ENCODE results near the gene VIPR2. TPM values are rescaled to one million over a fixed set of nuclear protein-coding genes. Genes with fewer than 3 reads are reported as not detected.
A peak's percentile ranks its signal among the peaks of the same experiment; 100 is the strongest.

VIPR2 gene
- total and polyA plus RNA-seq, 11 donors, result 3.3 to 27.0 (median 18.5) TPM

DNA sequence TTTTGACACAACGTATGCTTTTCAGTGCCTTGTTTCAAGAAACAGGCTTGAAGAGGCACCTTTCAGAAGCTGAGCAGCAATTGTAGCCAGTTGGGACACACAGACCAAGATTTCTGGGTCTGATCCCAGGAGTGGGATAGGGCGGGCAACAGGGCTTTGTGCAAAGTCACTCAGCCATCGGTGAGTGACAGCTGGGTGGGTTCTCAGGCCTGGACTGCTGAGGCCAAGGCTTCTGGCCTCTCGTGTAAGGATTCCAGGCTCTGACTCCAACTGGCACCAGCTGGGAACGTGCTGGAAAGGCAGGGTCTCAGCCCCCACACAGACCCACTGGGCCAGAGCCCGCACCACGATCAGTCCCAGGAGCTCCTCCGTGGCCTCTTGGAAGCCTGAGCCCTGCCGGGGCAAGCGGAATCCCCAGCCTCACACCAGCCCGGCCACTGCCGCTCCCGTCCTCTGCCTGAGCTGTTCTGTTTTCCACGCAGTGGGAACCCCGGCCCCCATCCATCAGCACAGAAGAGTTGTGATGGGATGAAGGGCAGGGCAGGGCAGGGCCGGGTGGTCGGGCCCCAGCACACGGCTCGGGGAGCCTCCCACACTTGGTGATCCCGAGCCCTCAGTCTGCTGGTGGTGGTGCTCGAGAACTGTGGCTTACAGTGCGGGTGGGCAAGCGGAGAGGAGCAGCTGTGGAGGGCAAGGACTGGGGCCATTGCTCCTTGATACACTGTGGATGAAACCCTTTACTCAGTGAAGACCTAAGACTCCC is 46.8 kb downstream of the VIPR2 start:
- intact Hi-C loops (cut with DNase I), result loop anchor here in 5 of 10 donors (5.0 kb wide), 1 partner anchor 44 kb away; the partner anchor contains the start of gene VIPR2 (in 5 of the 5)

DNA sequence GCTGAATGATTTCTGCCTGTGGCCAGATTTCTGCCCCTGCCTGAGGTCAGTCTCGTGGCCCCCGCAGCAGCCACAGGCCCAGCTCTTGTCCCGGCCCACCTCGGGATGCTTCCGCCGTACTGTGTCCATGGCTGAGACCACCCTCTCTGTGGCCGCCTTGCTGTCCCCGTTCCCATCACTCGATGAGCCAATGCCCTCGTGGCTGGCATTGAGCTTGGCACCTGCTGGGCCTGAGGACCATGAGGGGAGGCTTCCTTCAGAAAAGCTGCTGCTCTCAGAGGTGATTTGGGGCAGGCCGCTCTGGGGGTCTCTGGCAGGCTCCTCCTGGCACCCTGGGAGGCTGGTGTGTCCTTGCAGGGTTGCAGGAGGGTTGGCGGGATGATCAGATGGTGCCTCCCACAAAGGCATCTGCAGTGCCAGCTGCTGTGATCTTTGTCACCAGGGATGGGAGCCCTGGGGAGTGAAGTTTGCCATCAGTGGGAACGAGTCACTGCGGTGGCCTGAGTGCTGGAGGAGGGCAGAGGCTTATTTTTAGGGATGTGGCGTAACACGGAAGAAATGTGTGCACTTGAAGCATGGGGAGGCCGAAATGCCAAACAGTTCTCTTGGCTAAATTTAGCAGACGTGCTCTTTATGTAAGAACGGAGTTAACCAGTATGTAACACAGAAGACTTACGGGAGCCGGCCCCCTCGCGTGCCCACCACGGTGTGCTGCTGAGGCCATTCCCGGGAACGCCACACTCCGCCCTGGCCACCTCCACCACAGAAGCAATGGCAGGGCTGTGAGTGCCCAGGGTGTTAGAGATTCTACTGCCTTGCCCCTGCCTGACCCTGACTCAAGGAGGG is 47.7 kb downstream of the VIPR2 start:
- 44 to 68% (median 59%) methylated on average over 25 to 27 of the region's 27 CpGs for WGBS, 4 donors
- intact Hi-C loops (cut with DNase I), result loop anchor here in 5 of 10 donors (5.0 kb wide), 1 partner anchor 45 kb away; the partner anchor contains the start of gene VIPR2 (in 5 of the 5)
- Histone ChIP-seq H3K4me3 (peak overlapping the region; percentile 32 to 68 (median 47)), H3K4me1 (peaks cover 0 to 64% (median 38%) of the 10 kb centered on the region in 12 donors), H3K9me3 (no peaks in the 10 kb centered on the region), H3K27me3 (no peaks in the 10 kb centered on the region), H3K36me3 (no peaks in the 10 kb centered on the region), H3K27ac (peak overlapping the region; percentile 84 to 99 (median 94))
- DNase-seq (peak; percentile 43 to 91 (median 79)), ATAC-seq (peak; percentile 81 to 90 (median 81))
- TF ChIP-seq, protein P1, sequence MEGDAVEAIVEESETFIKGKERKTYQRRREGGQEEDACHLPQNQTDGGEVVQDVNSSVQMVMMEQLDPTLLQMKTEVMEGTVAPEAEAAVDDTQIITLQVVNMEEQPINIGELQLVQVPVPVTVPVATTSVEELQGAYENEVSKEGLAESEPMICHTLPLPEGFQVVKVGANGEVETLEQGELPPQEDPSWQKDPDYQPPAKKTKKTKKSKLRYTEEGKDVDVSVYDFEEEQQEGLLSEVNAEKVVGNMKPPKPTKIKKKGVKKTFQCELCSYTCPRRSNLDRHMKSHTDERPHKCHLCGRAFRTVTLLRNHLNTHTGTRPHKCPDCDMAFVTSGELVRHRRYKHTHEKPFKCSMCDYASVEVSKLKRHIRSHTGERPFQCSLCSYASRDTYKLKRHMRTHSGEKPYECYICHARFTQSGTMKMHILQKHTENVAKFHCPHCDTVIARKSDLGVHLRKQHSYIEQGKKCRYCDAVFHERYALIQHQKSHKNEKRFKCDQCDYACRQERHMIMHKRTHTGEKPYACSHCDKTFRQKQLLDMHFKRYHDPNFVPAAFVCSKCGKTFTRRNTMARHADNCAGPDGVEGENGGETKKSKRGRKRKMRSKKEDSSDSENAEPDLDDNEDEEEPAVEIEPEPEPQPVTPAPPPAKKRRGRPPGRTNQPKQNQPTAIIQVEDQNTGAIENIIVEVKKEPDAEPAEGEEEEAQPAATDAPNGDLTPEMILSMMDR (IDR thresholded peaks at IDR 0.05), result no peak
- peak; percentile 47 to 68 for TF ChIP-seq POLR2A (IDR thresholded peaks at IDR 0.05)

More for the DNA sequence above, 46.8 kb downstream of the VIPR2 start:
- peaks cover 0 to 61% (median 38%) of the 10 kb centered on the region in 12 donors for H3K4me1 ChIP-seq
- ATAC-seq (peak; percentile 49 to 61 (median 52)), DNase-seq (peak in 4 of 5 donors; percentile 32 to 80 (median 62))
- peak overlapping the region; percentile 72 to 99 (median 94) for H3K27ac ChIP-seq
- peaks cover 0 to 6% (median 0%) of the 10 kb centered on the region in 9 donors for H3K36me3 ChIP-seq
- no peaks in the 10 kb centered on the region for H3K27me3 ChIP-seq
- TF ChIP-seq, protein P1 (IDR thresholded peaks at IDR 0.05), result no peak
- TF ChIP-seq POLR2A (IDR thresholded peaks at IDR 0.05), result no peak
- no peak overlapping the region for H3K4me3 ChIP-seq
- H3K9me3 ChIP-seq, result no peaks in the 10 kb centered on the region
- 48 to 60% (median 59%) methylated on average over 16 to 23 of the region's 23 CpGs for WGBS, 4 donors

DNA sequence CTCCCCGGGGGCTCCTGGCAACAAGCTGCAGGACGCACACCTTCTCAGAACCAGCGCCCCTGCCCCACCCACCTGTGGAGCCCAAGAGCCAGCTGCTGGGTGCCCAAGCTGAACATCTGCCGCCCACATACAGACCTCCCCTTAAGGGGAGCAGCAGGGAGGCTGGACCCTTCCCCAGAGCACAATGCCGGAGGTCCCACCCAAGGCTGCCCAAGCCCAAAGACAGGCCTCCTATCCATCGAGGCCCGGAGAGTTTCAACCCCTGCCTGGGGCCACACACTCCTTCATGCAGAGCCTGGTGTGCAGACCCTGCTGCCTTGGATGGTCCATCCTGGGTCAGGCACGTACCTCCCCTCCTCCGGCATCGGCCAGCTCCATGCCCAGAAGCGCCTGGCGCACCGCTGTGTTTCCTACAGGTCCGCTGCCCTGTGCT is 48.7 kb downstream of the VIPR2 start:
- Histone ChIP-seq H3K27me3 (no peaks in the 10 kb centered on the region), H3K4me1 (peaks cover 0 to 67% (median 38%) of the 10 kb centered on the region in 12 donors), H3K36me3 (no peaks in the 10 kb centered on the region), H3K27ac (peak overlapping the region; percentile 84 to 99 (median 94)), H3K9me3 (no peaks in the 10 kb centered on the region), H3K4me3 (peak overlapping the region; percentile 32 to 68 (median 47))
- DNase-seq (peak in 2 of 5 donors; percentile 13 to 54), ATAC-seq (no peak)
- WGBS, 4 donors, result 54 to 73% (median 68%) methylated on average over 9 to 14 of the region's 14 CpGs
- TF ChIP-seq, protein P1 (IDR thresholded peaks at IDR 0.05), result no peak
- no peak for TF ChIP-seq POLR2A (IDR thresholded peaks at IDR 0.05)
- intact Hi-C loops (cut with DNase I), result loop anchor here in 5 of 10 donors (5.0 kb wide), 1 partner anchor 46 kb away; the partner anchor contains the start of gene VIPR2 (in 5 of the 5)
